SK-N-SH treated with all-trans-retinoic acid at 6 μM for 48 hours (cell line): ENCODE measurements around the gene CCDC150.

Source experiments
- ATAC-seq: fragments of 200-7000 bp; cut with Tn5 transposase; 3 replicates; pipeline ENCODE4 v1.9.1; 2020; ENCODE audit warnings: mild to moderate bottlenecking, moderate library complexity
- ARNTL ChIP-seq: fragments of 450-650 bp; formaldehyde crosslinking; IDR thresholded peaks from 2 replicates; pipeline ENCODE4 v1.5.0; 2020; ENCODE audit warnings: low read depth, mild to moderate bottlenecking, moderate library complexity, borderline replicate concordance
- CREB5 ChIP-seq: fragments of 250-450 bp; sonication (Bioruptor Pico); IDR thresholded peaks from 2 replicates; pipeline ENCODE4 v1.5.1; 2020; ENCODE audit warnings: low read depth, mild to moderate bottlenecking, moderate library complexity
- RARB ChIP-seq: fragments of 250-450 bp; sonication (Bioruptor Pico); IDR thresholded peaks from 2 replicates; pipeline ENCODE4 v1.8.0; 2021; ENCODE audit warnings: mild to moderate bottlenecking, moderate library complexity
- TCF4 ChIP-seq: fragments of 250-450 bp; sonication (Bioruptor Pico); IDR thresholded peaks from 2 replicates; pipeline ENCODE4 v1.8.0; 2021; ENCODE audit warnings: mild to moderate bottlenecking, moderate library complexity, borderline replicate concordance
- TOX ChIP-seq: fragments of 250-450 bp; sonication (Bioruptor Pico); IDR thresholded peaks from 2 replicates; pipeline ENCODE4 v1.8.0; 2021; ENCODE audit warnings: mild to moderate bottlenecking, moderate library complexity, borderline replicate concordance

The CCDC150 gene

GRCh38 chr2:196759378-196759706 lies 119.8 kb downstream of the CCDC150 start (continued):
- no peak for TF ChIP-seq CREB5 (CRISPR knock-in tag)

DNA sequence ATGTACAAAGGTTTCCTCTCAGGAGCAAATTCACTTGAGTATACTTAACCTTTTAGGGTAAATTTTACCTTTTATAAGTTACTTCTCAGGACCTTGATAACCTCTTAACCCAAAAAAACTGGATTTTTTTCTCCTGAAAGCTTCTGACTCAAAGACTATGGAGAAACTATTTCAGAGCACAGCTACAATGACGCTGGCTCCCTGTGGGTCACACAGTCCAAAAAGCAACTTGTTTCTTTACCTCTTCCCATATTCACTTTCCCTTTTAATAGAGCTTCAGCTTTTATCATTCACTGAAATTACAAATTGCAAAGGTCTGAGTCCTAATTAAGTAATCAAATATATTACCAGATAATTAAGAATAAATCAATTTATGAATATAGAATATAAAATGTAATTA lies 127.6 kb downstream of the CCDC150 start:
- no peak for ATAC-seq
- TF ChIP-seq TOX (CRISPR knock-in tag) (no peak), RARB (CRISPR knock-in tag) (no peak), ARNTL (CRISPR knock-in tag) (no peak), TCF4 (CRISPR knock-in tag) (no peak)
